ENCODE measurements around the gene DTX2. TPM values are rescaled to one million over a fixed set of nuclear protein-coding genes. Genes with fewer than 3 reads are reported as not detected.

DTX2 gene
- total and polyA plus RNA-seq, 2 of the 4 experiments (the other 2 are of a cell fraction): 1.8 to 7.7 TPM

DNA sequence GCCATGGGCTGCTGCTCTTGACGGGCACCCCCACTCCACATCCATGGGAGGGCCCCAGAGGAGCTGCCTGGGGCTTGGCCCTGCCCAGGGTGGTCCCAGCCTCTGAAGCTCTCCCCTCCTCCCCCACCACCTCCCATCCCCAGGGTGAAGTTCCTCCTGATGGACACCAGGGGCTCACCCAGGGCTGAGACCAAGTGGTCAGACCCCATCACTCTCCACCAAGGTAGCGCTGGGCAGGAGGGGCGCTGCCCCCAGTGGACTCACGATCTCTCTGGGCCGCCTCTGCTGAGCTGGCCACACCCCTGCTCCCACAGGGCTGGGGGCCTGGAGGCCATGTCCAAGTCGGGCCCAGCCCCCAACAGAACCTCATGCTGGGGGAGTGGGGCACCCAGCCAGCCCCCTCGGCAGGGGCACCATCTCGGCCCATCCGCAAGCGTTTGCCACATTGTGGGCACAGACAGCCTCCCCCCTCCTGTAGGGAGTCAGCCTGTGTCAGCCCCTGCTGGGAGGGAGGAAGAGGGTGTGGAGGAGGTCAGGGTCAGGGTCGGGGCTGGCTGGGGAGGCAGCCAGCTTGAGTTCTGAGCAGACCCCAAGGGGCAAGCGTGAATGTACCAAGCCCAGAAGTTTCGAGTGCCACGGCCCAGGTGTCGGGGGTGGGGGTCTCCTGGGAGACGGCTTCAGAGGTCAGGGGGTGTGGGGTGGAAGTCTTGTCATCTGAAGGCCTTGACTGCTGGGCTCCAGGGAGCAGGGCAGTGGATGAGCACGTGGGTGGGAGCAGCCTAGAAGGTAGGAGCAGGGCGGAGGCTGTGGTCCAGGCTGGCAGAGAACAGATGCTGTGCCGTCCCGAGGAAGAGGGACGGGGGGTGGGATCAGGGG is 51.7 kb downstream of the DTX2 start:
- Histone ChIP-seq H4K20me1 (ENCODE audit: insufficient read depth, low read length) (no peaks in the 10 kb centered on the region), H3K9me3 (ENCODE audit: control insufficient read depth, insufficient read depth, low read length) (no peaks in the 10 kb centered on the region), H3K27me3 (ENCODE audit: control insufficient read depth, insufficient read depth, low read length) (no peaks in the 10 kb centered on the region), H3K4ac (ENCODE audit: low read depth, low read length) (no peak overlapping the region), H2AFZ (replicated peaks; ENCODE audit: low read length, poor library complexity) (no peak overlapping the region), H3K23ac (ENCODE audit: low read depth, low read length) (no peak overlapping the region), H4K5ac (ENCODE audit: low read depth, low read length) (no peak overlapping the region), H3K14ac (replicated peaks; ENCODE audit: low read depth, low read length) (no peak overlapping the region), H2AK5ac (ENCODE audit: low read depth, low read length) (peak overlapping the region; percentile 39; the same call in 1 of the 2 replicates), H3K36me3 (ENCODE audit: control insufficient read depth, insufficient read depth, low read length) (no peaks in the 10 kb centered on the region), H3K18ac (ENCODE audit: low read depth, low read length) (no peak overlapping the region), H3K79me1 (ENCODE audit: low read depth in 1 of 2, low read length in 2 of 2) (no peaks in the 10 kb centered on the region), H2BK20ac (ENCODE audit: low read depth, low read length) (no peak overlapping the region), H2BK5ac (ENCODE audit: low read depth, low read length, poor library complexity, severe bottlenecking) (no peak overlapping the region), H3K4me1 (ENCODE audit: control insufficient read depth, insufficient read depth, low read length) (peaks cover 2% of the 10 kb centered on the region; the same call in 1 of the 2 replicates), H4K8ac (ENCODE audit: low read depth in 2 of 2, low read length in 2 of 2) (no peak overlapping the region), H2AK9ac (replicated peaks; ENCODE audit: low read depth, low read length, poor library complexity) (no peak overlapping the region), H3K4me2 (ENCODE audit: low read depth, low read length) (no peak overlapping the region), H3K27ac (ENCODE audit: insufficient read depth, low read length) (no peak overlapping the region), H2BK15ac (ENCODE audit: low read depth, low read length) (no peak overlapping the region), H4K91ac (ENCODE audit: insufficient read depth, low read depth, low read length) (no peak overlapping the region), H3K9me1 (ENCODE audit: insufficient read depth, low read length) (no peaks in the 10 kb centered on the region), H3K4me3 (ENCODE audit: insufficient read depth, low read depth, low read length) (no peak overlapping the region), H3K9ac (ENCODE audit: low read depth, low read length) (no peak overlapping the region), H3K56ac (ENCODE audit: extremely low read depth, insufficient read depth, low read length) (no peak overlapping the region), H2BK120ac (ENCODE audit: low read depth, low read length) (no peak overlapping the region)
- dilution Hi-C loops (cut with HindIII; ENCODE audit: low sequenced_read_pairs, unreplicated experiment) (no loop called here), in situ Hi-C loops (cut with MboI; ENCODE audit: low sequenced_read_pairs) (no loop called here), intact Hi-C loops (cut with micrococcal nuclease) (no loop called here)
- CTCF ChIA-PET: no interaction called here
- TF ChIP-seq RAD21 (IDR thresholded peaks at IDR 0.05; ENCODE audit: low read length) (no peak), SMC3 (IDR thresholded peaks at IDR 0.05; ENCODE audit: low read depth, low read length) (0 out of 2 replicates have a peak, but pooled peaks have one; percentile 4), RFX5 (IDR thresholded peaks at IDR 0.05; ENCODE audit: low read depth, low read length) (no peak), RCOR1 (IDR thresholded peaks at IDR 0.05; ENCODE audit: insufficient replicate concordance, low read length) (no peak)
- TF ChIP-seq, protein P1, sequence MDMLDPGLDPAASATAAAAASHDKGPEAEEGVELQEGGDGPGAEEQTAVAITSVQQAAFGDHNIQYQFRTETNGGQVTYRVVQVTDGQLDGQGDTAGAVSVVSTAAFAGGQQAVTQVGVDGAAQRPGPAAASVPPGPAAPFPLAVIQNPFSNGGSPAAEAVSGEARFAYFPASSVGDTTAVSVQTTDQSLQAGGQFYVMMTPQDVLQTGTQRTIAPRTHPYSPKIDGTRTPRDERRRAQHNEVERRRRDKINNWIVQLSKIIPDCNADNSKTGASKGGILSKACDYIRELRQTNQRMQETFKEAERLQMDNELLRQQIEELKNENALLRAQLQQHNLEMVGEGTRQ (IDR thresholded peaks at IDR 0.05; ENCODE audit: low read depth, low read length): no peak
- TF ChIP-seq, protein P2, sequence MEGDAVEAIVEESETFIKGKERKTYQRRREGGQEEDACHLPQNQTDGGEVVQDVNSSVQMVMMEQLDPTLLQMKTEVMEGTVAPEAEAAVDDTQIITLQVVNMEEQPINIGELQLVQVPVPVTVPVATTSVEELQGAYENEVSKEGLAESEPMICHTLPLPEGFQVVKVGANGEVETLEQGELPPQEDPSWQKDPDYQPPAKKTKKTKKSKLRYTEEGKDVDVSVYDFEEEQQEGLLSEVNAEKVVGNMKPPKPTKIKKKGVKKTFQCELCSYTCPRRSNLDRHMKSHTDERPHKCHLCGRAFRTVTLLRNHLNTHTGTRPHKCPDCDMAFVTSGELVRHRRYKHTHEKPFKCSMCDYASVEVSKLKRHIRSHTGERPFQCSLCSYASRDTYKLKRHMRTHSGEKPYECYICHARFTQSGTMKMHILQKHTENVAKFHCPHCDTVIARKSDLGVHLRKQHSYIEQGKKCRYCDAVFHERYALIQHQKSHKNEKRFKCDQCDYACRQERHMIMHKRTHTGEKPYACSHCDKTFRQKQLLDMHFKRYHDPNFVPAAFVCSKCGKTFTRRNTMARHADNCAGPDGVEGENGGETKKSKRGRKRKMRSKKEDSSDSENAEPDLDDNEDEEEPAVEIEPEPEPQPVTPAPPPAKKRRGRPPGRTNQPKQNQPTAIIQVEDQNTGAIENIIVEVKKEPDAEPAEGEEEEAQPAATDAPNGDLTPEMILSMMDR (conservative IDR thresholded peaks at IDR 0.05; ENCODE audit: low read depth, low read length): peak; percentile 26; the same call in 1 of the 2 replicates
- ATAC-seq (ENCODE audit: low read depth) (peak; percentile 16; the same call in 1 of the 2 replicates), DNase-seq (no peak)
- 48% methylated on average over 10 of the region's 21 CpGs; no CpG with 5 or more reads in 1 of the 2 experiments for WGBS, 2 experiments (ENCODE audit: extremely low coverage in 2 of 2, insufficient read length in 1 of 2)
- POLR2A ChIA-PET (ENCODE audit: unreplicated experiment): no interaction called here
- BruUV-seq (replicated peaks): no TSS peak

All from IMR-90 (cell line).